Measurements from ENCODE around the gene KCNAB1. TPM values are rescaled to one million over a fixed set of nuclear protein-coding genes. Genes with fewer than 3 reads are reported as not detected.
A peak's percentile ranks its signal among the peaks of the same experiment; 100 is the strongest.

The KCNAB1 gene
- total RNA-seq, 2 experiments from 2014 or later = not detected

GRCh38 chr3:156542101-156543042, 422.0 kb downstream of the KCNAB1 start:
- POLR2A ChIA-PET = no interaction called here
- H3K27me3 Mint-ChIP-seq = no peaks in the 10 kb centered on the region
- peaks cover 28% of the 10 kb centered on the region for H3K4me1 Mint-ChIP-seq
- H3K27ac Mint-ChIP-seq = no peak overlapping the region
- H3K4me3 Mint-ChIP-seq = no peak overlapping the region
- H3K36me3 Mint-ChIP-seq (ENCODE audit: low read depth) = peaks cover 49% of the 10 kb centered on the region
- no peaks in the 10 kb centered on the region for H3K9me3 Mint-ChIP-seq
- DNase-seq = no peak
- CTCF ChIA-PET = interaction anchor here (1.0 to 2.4 kb wide), 2 partner anchors 10 to 595 kb away, joined by 3 to 5 read pairs; no protein-coding TSS in a partner anchor

GRCh38 chr3:156543043-156543555, 422.7 kb downstream of the KCNAB1 start:
- peaks cover 30% of the 10 kb centered on the region for H3K4me1 Mint-ChIP-seq
- POLR2A ChIA-PET = no interaction called here
- DNase-seq = no peak
- H3K27me3 Mint-ChIP-seq = no peaks in the 10 kb centered on the region
- H3K4me3 Mint-ChIP-seq = no peak overlapping the region
- H3K36me3 Mint-ChIP-seq (ENCODE audit: low read depth) = peaks cover 54% of the 10 kb centered on the region
- CTCF ChIA-PET = interaction anchor here (0.7 to 2.4 kb wide), 4 partner anchors 12 to 595 kb away, joined by 3 to 12 read pairs (median 4); partner anchors contain the start of gene SSR3
- H3K9me3 Mint-ChIP-seq = no peaks in the 10 kb centered on the region
- no peak overlapping the region for H3K27ac Mint-ChIP-seq

- POLR2A ChIA-PET = no interaction called here
- Mint-ChIP-seq H3K9me3 (no peaks in the 10 kb centered on the region), H3K27me3 (no peaks in the 10 kb centered on the region), H3K4me3 (no peak overlapping the region), H3K27ac (no peak overlapping the region), H3K36me3 (ENCODE audit: low read depth) (peaks cover 74% of the 10 kb centered on the region), H3K4me1 (peaks cover 61% of the 10 kb centered on the region)
- no peak for DNase-seq
- CTCF ChIA-PET = interaction anchor here (1.0 kb wide), 1 partner anchor 126 kb away, joined by 5 read pairs; no protein-coding TSS in a partner anchor
Measured at GRCh38 chr3:156547637-156548036, 427.3 kb downstream of the KCNAB1 start.

DNA sequence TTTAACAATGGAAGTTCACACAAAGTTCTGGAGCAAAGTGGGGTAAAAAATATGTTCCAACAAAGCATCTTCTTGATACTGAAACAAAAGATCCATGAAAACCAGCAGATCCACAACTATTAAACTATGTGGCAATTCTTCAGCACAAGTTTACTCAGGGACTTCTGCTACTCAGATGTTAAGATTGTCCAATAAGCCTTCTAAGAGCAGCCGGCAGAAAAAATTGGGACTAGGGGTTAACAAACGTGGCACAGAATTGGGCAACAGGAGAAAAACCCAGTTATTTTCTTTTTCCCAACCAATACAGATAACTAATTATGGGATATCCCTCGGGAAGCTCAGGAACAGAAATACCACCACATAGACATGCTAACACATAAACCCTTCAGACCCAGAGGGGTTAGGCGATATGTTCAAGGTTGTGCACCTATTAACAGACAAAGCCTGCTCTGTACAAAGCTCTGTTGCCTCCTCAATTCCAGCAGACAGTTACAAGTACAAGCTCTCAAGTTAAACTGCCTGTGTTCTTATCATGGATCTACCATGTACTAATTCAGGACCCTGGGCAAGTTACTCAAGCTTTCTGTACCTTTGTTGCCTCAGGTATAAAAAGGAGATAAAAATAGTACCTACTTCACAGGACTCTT, 427.8 kb downstream of the KCNAB1 start:
- Mint-ChIP-seq H3K4me3 (no peak overlapping the region), H3K27ac (no peak overlapping the region), H3K36me3 (ENCODE audit: low read depth) (peaks cover 74% of the 10 kb centered on the region), H3K9me3 (no peaks in the 10 kb centered on the region), H3K4me1 (peaks cover 66% of the 10 kb centered on the region), H3K27me3 (no peaks in the 10 kb centered on the region)
- CTCF ChIA-PET = interaction anchor here (0.7 to 1.0 kb wide), 2 partner anchors 18 to 125 kb away, joined by 3 to 5 read pairs; no protein-coding TSS in a partner anchor
- POLR2A ChIA-PET = no interaction called here
- DNase-seq = no peak

DNA sequence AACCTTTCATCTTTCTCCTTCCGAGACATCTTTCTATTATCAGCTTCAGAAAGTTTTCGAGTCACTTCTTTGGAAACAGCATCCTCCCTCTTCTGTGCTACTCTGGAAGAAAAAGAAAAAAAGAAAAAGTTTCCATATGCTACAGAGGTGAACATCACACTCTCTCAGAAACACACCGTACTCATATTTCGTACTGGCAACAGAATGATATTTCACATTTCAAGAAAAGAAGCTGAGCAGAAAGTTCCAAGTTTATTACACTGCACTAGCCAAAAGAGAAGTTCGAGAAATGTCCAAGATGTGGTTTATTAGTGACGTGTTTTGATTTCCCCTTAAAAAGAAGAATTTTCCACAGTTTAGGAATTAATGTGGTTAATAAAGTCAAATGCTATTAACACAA, 428.5 kb downstream of the KCNAB1 start:
- H3K4me1 Mint-ChIP-seq = peaks cover 73% of the 10 kb centered on the region
- no peak for DNase-seq
- H3K9me3 Mint-ChIP-seq = no peaks in the 10 kb centered on the region
- H3K27ac Mint-ChIP-seq = no peak overlapping the region
- H3K36me3 Mint-ChIP-seq (ENCODE audit: low read depth) = peaks cover 75% of the 10 kb centered on the region
- ChIA-PET CTCF (no interaction called here), POLR2A (no interaction called here)
- no peak overlapping the region for H3K4me3 Mint-ChIP-seq
- no peaks in the 10 kb centered on the region for H3K27me3 Mint-ChIP-seq

DNA sequence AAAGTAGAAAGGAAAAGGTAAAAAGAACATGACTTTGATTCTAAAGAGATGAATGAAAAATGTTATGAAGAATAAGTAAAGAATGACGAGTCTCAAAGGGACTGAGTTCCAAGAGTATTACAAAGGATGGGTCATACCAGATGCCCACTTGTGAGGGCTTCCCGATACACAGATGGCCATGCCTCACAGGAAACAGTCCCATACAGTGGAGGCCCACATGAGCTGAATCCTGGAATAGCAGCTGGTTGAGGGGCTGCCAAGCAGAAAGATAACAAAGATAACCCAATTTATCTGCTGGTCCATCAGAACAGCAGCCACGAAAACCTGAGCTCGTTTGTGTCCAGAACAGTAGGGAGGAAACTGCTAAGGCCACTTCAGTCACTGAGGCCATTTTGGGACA, 430.9 kb downstream of the KCNAB1 start:
- H3K36me3 Mint-ChIP-seq (ENCODE audit: low read depth) = peaks cover 61% of the 10 kb centered on the region
- H3K27me3 Mint-ChIP-seq = no peaks in the 10 kb centered on the region
- DNase-seq = no peak
- CTCF ChIA-PET = interaction anchor here (0.7 kb wide), 1 partner anchor 586 kb away, joined by 3 read pairs; no protein-coding TSS in a partner anchor
- POLR2A ChIA-PET = no interaction called here
- H3K9me3 Mint-ChIP-seq = no peaks in the 10 kb centered on the region
- H3K27ac Mint-ChIP-seq = no peak overlapping the region
- no peak overlapping the region for H3K4me3 Mint-ChIP-seq
- peaks cover 67% of the 10 kb centered on the region for H3K4me1 Mint-ChIP-seq

- Mint-ChIP-seq H3K9me3 (no peaks in the 10 kb centered on the region), H3K36me3 (ENCODE audit: low read depth) (peaks cover 56% of the 10 kb centered on the region), H3K4me1 (peaks cover 62% of the 10 kb centered on the region), H3K27me3 (no peaks in the 10 kb centered on the region), H3K4me3 (no peak overlapping the region), H3K27ac (no peak overlapping the region)
- ChIA-PET POLR2A (no interaction called here), CTCF (interaction anchor here (0.7 kb wide), 2 partner anchors 325 to 585 kb away, joined by 3 read pairs; no protein-coding TSS in a partner anchor)
- DNase-seq = no peak
Measured at GRCh38 chr3:156551746-156552145, 431.4 kb downstream of the KCNAB1 start.

- peaks cover 54% of the 10 kb centered on the region for H3K4me1 Mint-ChIP-seq
- peak overlapping the region; percentile 95 for H3K4me3 Mint-ChIP-seq
- CTCF ChIA-PET = interaction anchor here (0.8 to 3.1 kb wide), 3 partner anchors 78 to 150 kb away, joined by 3 to 12 read pairs (median 5); partner anchors contain the start of gene TIPARP
- peaks cover 45% of the 10 kb centered on the region for H3K36me3 Mint-ChIP-seq (ENCODE audit: low read depth)
- no peak for DNase-seq
- POLR2A ChIA-PET = no interaction called here
- H3K9me3 Mint-ChIP-seq = no peaks in the 10 kb centered on the region
- H3K27me3 Mint-ChIP-seq = no peaks in the 10 kb centered on the region
- H3K27ac Mint-ChIP-seq = no peak overlapping the region
Measured at GRCh38 chr3:156552973-156553372, 432.6 kb downstream of the KCNAB1 start.

- ChIA-PET POLR2A (no interaction called here), CTCF (interaction anchor here (0.6 to 3.2 kb wide), 13 partner anchors 10 to 583 kb away, joined by 3 to 12 read pairs (median 3); partner anchors contain the start of gene TIPARP)
- peaks cover 52% of the 10 kb centered on the region for H3K4me1 Mint-ChIP-seq
- peak overlapping the region; percentile 93 for H3K27ac Mint-ChIP-seq
- no peak for DNase-seq
- peak overlapping the region; percentile 95 for H3K4me3 Mint-ChIP-seq
- H3K9me3 Mint-ChIP-seq = no peaks in the 10 kb centered on the region
- H3K36me3 Mint-ChIP-seq (ENCODE audit: low read depth) = peaks cover 37% of the 10 kb centered on the region
- H3K27me3 Mint-ChIP-seq = no peaks in the 10 kb centered on the region
Measured at GRCh38 chr3:156553705-156554356, 433.5 kb downstream of the KCNAB1 start.

DNA sequence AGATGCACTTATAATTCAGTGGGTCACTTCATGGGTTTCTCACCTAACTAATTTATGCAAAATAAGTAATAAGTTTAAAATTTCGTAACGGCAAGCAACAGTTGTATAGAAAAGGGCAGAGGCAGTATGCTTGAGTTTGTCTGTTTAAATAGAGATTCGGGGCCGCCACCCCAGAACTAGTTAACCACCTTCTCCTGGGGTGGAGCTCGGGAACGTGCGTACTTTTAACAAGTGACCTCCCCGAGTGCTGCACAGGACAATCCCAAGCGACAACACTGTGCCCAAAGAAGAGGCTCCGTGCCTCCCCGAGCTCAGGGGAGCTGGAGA, 434.1 kb downstream of the KCNAB1 start:
- ChIA-PET POLR2A (interaction anchor here (0.9 kb wide), 1 partner anchor 121 kb away, joined by 5 read pairs; no protein-coding TSS in a partner anchor), CTCF (interaction anchor here (0.6 to 3.2 kb wide), 17 partner anchors 10 to 749 kb away, joined by 3 to 12 read pairs (median 3); partner anchors contain the start of genes C3orf33 and TIPARP)
- DNase-seq = no peak
- H3K4me1 Mint-ChIP-seq = peaks cover 49% of the 10 kb centered on the region
- H3K27me3 Mint-ChIP-seq = no peaks in the 10 kb centered on the region
- peaks cover 35% of the 10 kb centered on the region for H3K36me3 Mint-ChIP-seq (ENCODE audit: low read depth)
- H3K9me3 Mint-ChIP-seq = no peaks in the 10 kb centered on the region
- peak overlapping the region; percentile 93 for H3K27ac Mint-ChIP-seq
- peak overlapping the region; percentile 95 for H3K4me3 Mint-ChIP-seq

GRCh38 chr3:156554842-156555687, 434.7 kb downstream of the KCNAB1 start, which contains the start of gene SSR3:
Gene SSR3, minus strand, starts transcription at chr3:156555117. Its CDS starts 28 bp downstream, at chr3:156555089.
- DNase-seq = peak; percentile 99
- peak within 1 kb of the TSS; percentile 93 for H3K27ac Mint-ChIP-seq
- POLR2A ChIA-PET = interaction anchor here (0.6 to 0.9 kb wide), 2 partner anchors 121 to 538 kb away, joined by 3 to 5 read pairs; no protein-coding TSS in a partner anchor
- H3K9me3 Mint-ChIP-seq = no peaks in the 10 kb centered on the region
- CTCF ChIA-PET = interaction anchor here (0.6 to 3.2 kb wide), 21 partner anchors 9 to 749 kb away, joined by 3 to 12 read pairs (median 4); partner anchors contain the start of genes C3orf33 and TIPARP
- peaks cover 35% of the 10 kb centered on the region for H3K36me3 Mint-ChIP-seq (ENCODE audit: low read depth)
- peak within 1 kb of the TSS; percentile 95 for H3K4me3 Mint-ChIP-seq
- no peaks in the 10 kb centered on the region for H3K27me3 Mint-ChIP-seq
- H3K4me1 Mint-ChIP-seq = peaks cover 47% of the 10 kb centered on the region

Measured in activated CD4-positive, alpha-beta T cell treated with anti-CD3 and anti-CD28 coated beads, Interleukin-2, amount 10 ng/mL, durations not matched to agents 7 days and 5 days (primary cell).